CD4-positive, alpha-beta memory T cell (primary cell): ENCODE measurements around the gene UFSP2. TPM values are rescaled to one million over a fixed set of nuclear protein-coding genes. Genes with fewer than 3 reads are reported as not detected.
"Not testable (repeated sequence)": the region's sequence is repeated elsewhere in the genome, so short reads cannot be mapped to it uniquely, and the experiment has no call there.

Experiments
- CTCF ChIA-PET: fragments of 350-600 bp; sonication (Branson Sonifier 250); formaldehyde crosslinking; loops from one replicate; lab custom pipeline; 2021; ENCODE audit warnings: inconsistent platforms; ENCODE audit not compliant: partially characterized antibody; lab: Charles Lee
- POLR2A ChIA-PET: fragments of 350-600 bp; sonication (Branson Sonifier 250); formaldehyde crosslinking; loops from one replicate; lab custom pipeline; 2021; ENCODE audit not compliant: partially characterized antibody; lab: Charles Lee
- DNase-seq, 5 donors: peaks; one replicate each; pipeline versions ENCODE4 v3.0.0 to v3.0.0-alpha.2; 2020 to 2022; ENCODE audit warnings: mixed read lengths in 1 of 5
- H3K27ac ChIP-seq: one replicate; pipeline ENCODE4 v1.7.0; 2013; ENCODE audit warnings: low read depth, low read length
- H3K27me3 ChIP-seq: 2 replicates; pipeline ENCODE4 v1.7.0; 2013; ENCODE audit warnings: mild to moderate bottlenecking, low read length, moderate library complexity; ENCODE audit not compliant: insufficient read depth
- H3K36me3 ChIP-seq: 2 replicates; pipeline ENCODE4 v1.7.0; 2013; ENCODE audit warnings: mild to moderate bottlenecking, low read length, moderate library complexity; ENCODE audit not compliant: insufficient read depth
- H3K4me1 ChIP-seq: 2 replicates; pipeline ENCODE4 v1.7.0; 2013; ENCODE audit warnings: mild to moderate bottlenecking, low read length, moderate library complexity; ENCODE audit not compliant: insufficient read depth
- H3K4me3 ChIP-seq, 2 donors: one replicate each; pipeline ENCODE4 v1.7.0; 2013; ENCODE audit warnings: low read length in 2 of 2, mild to moderate bottlenecking in 1 of 2
- H3K9me3 ChIP-seq, 2 donors: one replicate each; pipeline ENCODE4 v1.7.0; 2013; ENCODE audit warnings: low read length in 2 of 2, control low read depth in 1 of 2; ENCODE audit not compliant: control insufficient read depth in 1 of 2
- H3K27ac Mint-ChIP-seq, 7 donors: one replicate each; pipeline ENCODE4 v1.8.0; 2020 to 2021; ENCODE audit warnings: mixed read lengths in 7 of 7, mild to moderate bottlenecking in 6 of 7, inconsistent platforms in 3 of 7, moderate library complexity in 3 of 7
- H3K27me3 Mint-ChIP-seq, 2 donors: one replicate each; pipeline ENCODE4 v1.8.0; 2020 to 2021; ENCODE audit warnings: mixed read lengths in 2 of 2
- H3K36me3 Mint-ChIP-seq, 2 donors: one replicate each; pipeline ENCODE4 v1.8.0; 2020 to 2021; ENCODE audit warnings: mixed read lengths in 2 of 2, inconsistent platforms in 1 of 2, mild to moderate bottlenecking in 1 of 2
- H3K4me1 Mint-ChIP-seq, 4 donors: one replicate each; pipeline ENCODE4 v1.8.0; 2020 to 2021; ENCODE audit warnings: mixed read lengths in 4 of 4, mild to moderate bottlenecking in 1 of 4
- H3K4me3 Mint-ChIP-seq, 8 donors: one replicate each; pipeline ENCODE4 v1.8.0; 2020 to 2021; ENCODE audit warnings: mixed read lengths in 8 of 8, mild to moderate bottlenecking in 7 of 8, moderate library complexity in 6 of 8, inconsistent platforms in 3 of 8
- H3K9me3 Mint-ChIP-seq, 8 donors: one replicate each; pipeline ENCODE4 v1.8.0; 2020 to 2021; ENCODE audit warnings: mixed read lengths in 8 of 8, mild to moderate bottlenecking in 5 of 8, inconsistent platforms in 3 of 8, moderate library complexity in 1 of 8
- intact Hi-C: fragments of 100-400 bp; cut with micrococcal nuclease; formaldehyde crosslinking; loops from one replicate; pipeline ENCODE4 v1.15.1; 2023
- polyA plus RNA-seq, 2 donors: library from polyadenylated mRNA; unstranded; fragments of 300-500 nt; fragmentation: Illumina TruSeq; gene quantifications; one replicate each; pipeline ENCODE4 v1.2.3, GENCODE V29; 2021
- total RNA-seq, 2 experiments: library from RNA; stranded (reverse); gene quantifications; one replicate each; pipeline ENCODE4 v1.2.3, GENCODE V29; 2021

UFSP2 gene
- total and polyA plus RNA-seq, 4 experiments from 2014 or later = 30.1 to 53.8 (median 37.0) TPM

- no peak overlapping the region for H3K27ac Mint-ChIP-seq
- intact Hi-C loops = no loop called here
- ChIA-PET POLR2A (no interaction called here), CTCF (interaction anchor here (1.5 kb wide), 1 partner anchor 25 kb away, joined by 3 read pairs; no protein-coding TSS in a partner anchor)
- H3K27me3 Mint-ChIP-seq = no peaks in the 10 kb centered on the region
- H3K4me3 Mint-ChIP-seq = no peak overlapping the region
- Histone ChIP-seq H3K27ac (no peak overlapping the region), H3K36me3 (no peaks in the 10 kb centered on the region), H3K9me3 (no peaks in the 10 kb centered on the region), H3K27me3 (no peaks in the 10 kb centered on the region), H3K4me1 (no peaks in the 10 kb centered on the region), H3K4me3 (no peak overlapping the region)
- DNase-seq = no peak
- no peaks in the 10 kb centered on the region for H3K4me1 Mint-ChIP-seq
- H3K36me3 Mint-ChIP-seq = peaks cover 11 to 14% of the 10 kb centered on the region in 2 donors
- H3K9me3 Mint-ChIP-seq = no peaks in the 10 kb centered on the region
Measured at GRCh38 chr4:185369731-185370130, 56.0 kb downstream of the UFSP2 start.

- Histone ChIP-seq H3K27ac (no peak overlapping the region), H3K27me3 (no peaks in the 10 kb centered on the region), H3K36me3 (no peaks in the 10 kb centered on the region), H3K4me3 (no peak overlapping the region), H3K9me3 (no peaks in the 10 kb centered on the region), H3K4me1 (no peaks in the 10 kb centered on the region)
- Mint-ChIP-seq H3K9me3 (no peaks in the 10 kb centered on the region), H3K27me3 (no peaks in the 10 kb centered on the region), H3K4me3 (no peak overlapping the region), H3K36me3 (peaks cover 8 to 23% of the 10 kb centered on the region in 2 donors), H3K27ac (no peak overlapping the region), H3K4me1 (no peaks in the 10 kb centered on the region)
- intact Hi-C loops = no loop called here
- POLR2A ChIA-PET = no interaction called here
- DNase-seq = no peak
- CTCF ChIA-PET = interaction anchor here (0.7 kb wide), 1 partner anchor 11 kb away, joined by 3 read pairs; no protein-coding TSS in a partner anchor
Measured at GRCh38 chr4:185364886-185365285, 60.9 kb downstream of the UFSP2 start.

- no peak overlapping the region for H3K4me3 Mint-ChIP-seq
- intact Hi-C loops = no loop called here
- Histone ChIP-seq H3K36me3 (no peaks in the 10 kb centered on the region), H3K9me3 (no peaks in the 10 kb centered on the region), H3K4me1 (no peaks in the 10 kb centered on the region), H3K4me3 (no peak overlapping the region), H3K27ac (no peak overlapping the region), H3K27me3 (no peaks in the 10 kb centered on the region)
- ChIA-PET POLR2A (no interaction called here), CTCF (no interaction called here)
- H3K27me3 Mint-ChIP-seq = no peaks in the 10 kb centered on the region
- no peak for DNase-seq
- no peaks in the 10 kb centered on the region for H3K9me3 Mint-ChIP-seq
- no peaks in the 10 kb centered on the region for H3K4me1 Mint-ChIP-seq
- H3K27ac Mint-ChIP-seq = no peak overlapping the region
- peaks cover 11 to 30% of the 10 kb centered on the region in 2 donors for H3K36me3 Mint-ChIP-seq
Measured at GRCh38 chr4:185363251-185363650, 62.5 kb downstream of the UFSP2 start.

GRCh38 chr4:185362570-185362969 lies 63.2 kb downstream of the UFSP2 start:
- H3K27me3 Mint-ChIP-seq, H3K9me3 ChIP-seq, H3K4me3 ChIP-seq, H3K9me3 Mint-ChIP-seq, H3K4me1 Mint-ChIP-seq, H3K36me3 ChIP-seq, POLR2A ChIA-PET, H3K27me3 ChIP-seq, H3K4me1 ChIP-seq, H3K27ac Mint-ChIP-seq, H3K4me3 Mint-ChIP-seq, H3K27ac ChIP-seq, DNase-seq, CTCF ChIA-PET, intact Hi-C loops: not testable (repeated sequence)
- H3K36me3 Mint-ChIP-seq = peaks cover 15 to 31% of the 10 kb centered on the region in 2 donors

- Histone ChIP-seq H3K27me3 (no peaks in the 10 kb centered on the region), H3K4me3 (no peak overlapping the region), H3K9me3 (no peaks in the 10 kb centered on the region), H3K36me3 (no peaks in the 10 kb centered on the region), H3K27ac (no peak overlapping the region), H3K4me1 (no peaks in the 10 kb centered on the region)
- no peak for DNase-seq
- H3K9me3 Mint-ChIP-seq = no peaks in the 10 kb centered on the region
- H3K27me3 Mint-ChIP-seq = no peaks in the 10 kb centered on the region
- intact Hi-C loops = no loop called here
- POLR2A ChIA-PET = no interaction called here
- no peak overlapping the region for H3K27ac Mint-ChIP-seq
- H3K4me1 Mint-ChIP-seq = no peaks in the 10 kb centered on the region
- H3K36me3 Mint-ChIP-seq = peaks cover 16 to 35% of the 10 kb centered on the region in 2 donors
- CTCF ChIA-PET = no interaction called here
- no peak overlapping the region for H3K4me3 Mint-ChIP-seq
Measured at GRCh38 chr4:185361872-185362271, 63.9 kb downstream of the UFSP2 start.

GRCh38 chr4:185359767-185360446 lies 65.9 kb downstream of the UFSP2 start:
- Mint-ChIP-seq H3K27ac (peak overlapping the region in 2 of 7 donors; percentile 31 to 65), H3K9me3 (no peaks in the 10 kb centered on the region), H3K4me1 (no peaks in the 10 kb centered on the region), H3K36me3 (peaks cover 24 to 41% of the 10 kb centered on the region in 2 donors), H3K27me3 (no peaks in the 10 kb centered on the region), H3K4me3 (no peak overlapping the region)
- POLR2A ChIA-PET = no interaction called here
- DNase-seq = no peak
- Histone ChIP-seq H3K27ac (no peak overlapping the region), H3K36me3 (no peaks in the 10 kb centered on the region), H3K9me3 (no peaks in the 10 kb centered on the region), H3K4me1 (no peaks in the 10 kb centered on the region), H3K27me3 (no peaks in the 10 kb centered on the region), H3K4me3 (no peak overlapping the region)
- intact Hi-C loops = no loop called here
- CTCF ChIA-PET = no interaction called here

GRCh38 chr4:185358959-185359358 lies 66.8 kb downstream of the UFSP2 start:
- POLR2A ChIA-PET = no interaction called here
- Histone ChIP-seq H3K4me1 (no peaks in the 10 kb centered on the region), H3K9me3 (no peaks in the 10 kb centered on the region), H3K4me3 (no peak overlapping the region), H3K36me3 (no peaks in the 10 kb centered on the region), H3K27ac (no peak overlapping the region), H3K27me3 (no peaks in the 10 kb centered on the region)
- H3K27me3 Mint-ChIP-seq = no peaks in the 10 kb centered on the region
- no peak overlapping the region for H3K27ac Mint-ChIP-seq
- CTCF ChIA-PET = no interaction called here
- intact Hi-C loops = no loop called here
- H3K4me1 Mint-ChIP-seq = no peaks in the 10 kb centered on the region
- DNase-seq = no peak
- H3K4me3 Mint-ChIP-seq = no peak overlapping the region
- no peaks in the 10 kb centered on the region for H3K9me3 Mint-ChIP-seq
- H3K36me3 Mint-ChIP-seq = peaks cover 24 to 43% of the 10 kb centered on the region in 2 donors
